GM18526 (cell line): Measurements from ENCODE around the gene SLC38A11.

Source experiments
- POLR2A ChIP-seq: IDR thresholded peaks from 3 replicates; pipeline ENCODE4 v1.6.1; 2011; ENCODE audit not compliant: insufficient read length; ENCODE audit errors: extremely low read depth

The SLC38A11 gene

DNA sequence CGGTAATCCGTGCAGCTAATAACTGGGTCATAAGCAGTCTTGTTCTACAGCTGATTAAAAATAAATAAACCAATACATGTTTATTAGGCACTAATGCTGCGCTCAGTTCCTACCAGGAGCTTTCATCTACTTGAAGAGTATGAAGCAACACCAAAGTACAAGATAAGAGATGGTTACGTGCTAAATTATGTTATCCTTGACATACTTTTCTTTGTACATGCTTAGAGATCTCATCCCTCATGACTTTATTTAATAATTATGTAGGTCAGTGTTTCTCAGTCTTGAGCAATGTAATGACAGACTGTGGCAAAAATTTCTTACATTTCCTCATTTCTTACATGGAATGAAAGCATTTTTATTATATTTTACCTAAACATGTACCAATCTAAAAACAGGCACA, 59.1 kb downstream of the SLC38A11 start:
- TF ChIP-seq POLR2A = no peak

DNA sequence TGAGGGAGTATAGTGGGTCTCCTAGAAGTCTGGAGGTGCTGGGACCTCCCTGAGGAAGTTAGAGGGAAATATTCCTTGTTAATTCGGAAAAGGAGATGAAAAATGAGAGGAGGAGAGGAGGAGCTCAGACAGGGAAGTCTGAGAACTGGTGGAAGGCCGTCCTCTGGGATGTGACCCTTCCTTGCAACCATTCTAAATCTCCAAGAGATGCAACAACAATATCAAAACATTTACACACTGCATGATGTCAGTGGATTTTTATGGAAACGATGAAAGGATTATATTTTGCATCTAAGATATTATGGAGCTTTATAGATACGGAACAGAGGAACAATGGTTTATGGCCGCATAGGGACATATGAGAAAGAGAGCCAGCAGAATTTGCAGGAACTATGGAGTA, 63.9 kb downstream of the SLC38A11 start:
- no peak for TF ChIP-seq POLR2A

DNA sequence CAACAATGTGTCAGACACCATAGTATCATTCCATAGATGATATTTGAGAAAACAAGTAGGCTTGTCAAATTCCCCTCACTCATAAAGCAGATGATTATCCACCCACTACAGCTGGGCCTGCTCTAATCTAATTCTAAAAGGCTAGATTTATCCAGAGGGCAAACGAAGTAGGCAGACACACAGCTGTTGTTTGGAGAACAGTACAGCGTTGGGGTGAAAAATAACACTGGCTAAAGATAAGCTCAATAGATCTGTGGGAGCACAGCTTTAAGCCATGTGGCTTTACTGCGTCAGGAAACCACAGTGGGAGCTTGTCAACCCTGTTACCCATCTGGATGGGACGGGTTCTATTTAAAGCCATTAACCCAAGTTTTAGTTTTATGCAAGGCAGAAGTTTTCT, 64.8 kb downstream of the SLC38A11 start:
- TF ChIP-seq POLR2A = no peak

- TF ChIP-seq POLR2A = no peak
Measured at GRCh38 chr2:164888592-164888991, 66.7 kb downstream of the SLC38A11 start.

DNA sequence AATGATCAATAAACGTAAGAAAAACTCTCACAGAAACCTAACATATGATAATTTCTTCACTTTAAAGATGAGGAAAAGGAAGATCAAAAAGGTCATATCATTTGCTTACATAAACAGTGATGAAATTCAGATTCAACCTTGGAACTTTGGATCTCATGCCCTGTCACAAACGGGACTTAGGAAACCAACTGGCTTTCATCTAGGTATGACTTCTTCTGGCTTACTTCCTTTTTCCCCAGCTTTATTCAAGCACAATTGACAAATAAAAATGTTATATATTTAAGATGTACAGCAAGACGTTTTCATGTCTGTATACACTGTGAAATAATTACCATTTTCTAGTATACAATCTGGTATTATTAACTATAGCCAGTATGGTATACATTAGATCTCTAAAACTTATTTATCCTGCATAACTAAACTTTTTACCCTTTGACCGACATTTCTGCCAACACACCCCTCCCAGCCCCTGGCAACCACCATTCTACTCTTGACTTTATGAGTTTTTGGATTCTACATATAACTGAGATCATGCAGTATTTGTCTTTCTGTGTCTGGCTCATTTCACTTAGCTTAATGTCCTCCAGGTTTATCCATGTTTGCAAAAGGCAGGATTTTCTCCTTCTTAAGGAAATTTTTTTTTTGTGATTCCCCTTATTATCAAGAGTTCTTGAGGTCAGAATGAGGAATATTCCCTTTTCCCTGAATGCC, 67.7 kb downstream of the SLC38A11 start:
- TF ChIP-seq POLR2A = no peak

DNA sequence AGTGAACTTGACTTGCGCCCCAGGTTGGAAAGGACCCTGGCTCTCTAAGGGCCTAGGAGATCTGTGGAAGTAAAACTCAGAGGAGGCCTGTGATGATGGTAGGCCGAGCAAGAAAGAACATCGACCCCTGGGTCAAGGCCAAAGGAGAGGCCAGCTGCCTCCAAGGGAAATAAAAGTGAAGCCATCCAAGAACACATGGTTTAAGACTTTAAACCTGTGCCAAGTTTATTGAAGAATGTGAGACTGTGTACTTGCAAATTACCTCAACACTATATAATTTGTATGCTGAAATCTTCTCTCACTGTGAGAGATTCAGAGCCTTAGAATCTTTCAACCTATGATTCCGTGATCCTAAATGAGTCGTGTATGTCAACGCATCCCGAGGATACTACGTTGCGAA, 73.0 kb downstream of the SLC38A11 start:
- no peak for TF ChIP-seq POLR2A

- no peak for TF ChIP-seq POLR2A
Measured at GRCh38 chr2:164881524-164881923, 73.8 kb downstream of the SLC38A11 start.

DNA sequence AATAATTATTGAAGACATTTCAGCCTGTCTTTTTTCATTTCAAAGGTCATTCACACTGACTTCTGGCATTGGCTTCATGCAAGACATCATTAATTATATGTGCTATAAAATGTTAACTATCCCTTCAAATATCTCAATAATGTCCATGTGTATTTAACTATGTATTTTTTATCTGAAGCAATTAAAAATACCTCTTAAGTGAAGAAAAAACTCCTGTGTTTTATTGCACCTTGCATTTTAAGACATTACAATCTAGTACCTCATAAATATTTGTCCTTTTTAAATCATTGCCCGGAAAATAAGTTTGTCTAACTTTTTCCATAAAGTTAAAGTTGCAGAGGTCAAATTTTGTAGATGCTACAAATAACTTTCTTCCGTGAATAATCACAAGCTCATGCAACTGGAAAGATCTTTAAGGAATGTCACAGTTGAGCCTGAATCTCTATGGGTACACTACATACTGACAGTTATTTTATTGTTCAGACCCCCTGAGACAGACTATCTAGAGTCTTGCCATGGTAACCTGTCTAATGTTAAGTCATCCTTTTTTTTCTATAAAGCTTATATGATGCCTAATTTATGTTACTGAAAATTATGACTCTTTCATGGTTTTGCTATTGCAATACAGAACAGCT, 75.3 kb downstream of the SLC38A11 start:
- TF ChIP-seq POLR2A = no peak

DNA sequence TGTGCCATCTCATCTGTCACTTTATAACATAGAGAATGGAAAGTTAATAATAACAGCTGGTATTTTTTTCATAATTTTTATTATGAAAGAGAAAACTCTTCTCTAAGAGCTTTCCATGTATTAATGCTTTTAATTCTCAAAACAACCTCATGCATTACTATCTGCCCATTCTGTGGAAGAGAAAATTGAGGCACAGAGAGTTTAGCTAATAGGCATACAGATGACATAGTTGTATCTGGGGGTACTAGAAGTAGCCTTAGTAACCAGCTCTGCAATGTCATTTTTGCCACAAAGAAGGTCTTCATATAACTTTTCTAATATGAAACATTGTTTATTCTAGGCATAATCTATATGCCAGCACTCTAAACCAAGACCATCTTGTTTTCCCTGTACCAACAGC, 77.4 kb downstream of the SLC38A11 start:
- TF ChIP-seq POLR2A = no peak

DNA sequence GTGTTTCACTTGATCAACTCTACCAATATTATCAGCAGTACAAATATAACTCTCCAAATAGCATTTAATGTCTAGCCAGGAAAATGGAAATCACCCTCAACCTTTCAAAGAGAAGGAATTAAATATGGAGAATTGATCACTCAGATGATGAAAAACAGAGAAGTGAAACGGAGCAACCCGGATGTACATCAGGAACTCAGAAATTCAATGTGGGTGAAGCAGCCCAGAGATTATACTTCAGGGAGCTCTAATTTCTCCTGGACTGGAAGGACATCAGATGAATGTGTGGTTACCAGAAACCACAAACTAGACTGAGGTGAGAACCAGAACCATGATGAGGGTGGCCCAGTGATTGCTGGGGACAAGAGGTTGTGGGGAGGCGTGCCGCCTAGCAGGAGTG, 78.2 kb downstream of the SLC38A11 start:
- no peak for TF ChIP-seq POLR2A

GRCh38 chr2:164875334-164876205, 79.8 kb downstream of the SLC38A11 start:
- no peak for TF ChIP-seq POLR2A

DNA sequence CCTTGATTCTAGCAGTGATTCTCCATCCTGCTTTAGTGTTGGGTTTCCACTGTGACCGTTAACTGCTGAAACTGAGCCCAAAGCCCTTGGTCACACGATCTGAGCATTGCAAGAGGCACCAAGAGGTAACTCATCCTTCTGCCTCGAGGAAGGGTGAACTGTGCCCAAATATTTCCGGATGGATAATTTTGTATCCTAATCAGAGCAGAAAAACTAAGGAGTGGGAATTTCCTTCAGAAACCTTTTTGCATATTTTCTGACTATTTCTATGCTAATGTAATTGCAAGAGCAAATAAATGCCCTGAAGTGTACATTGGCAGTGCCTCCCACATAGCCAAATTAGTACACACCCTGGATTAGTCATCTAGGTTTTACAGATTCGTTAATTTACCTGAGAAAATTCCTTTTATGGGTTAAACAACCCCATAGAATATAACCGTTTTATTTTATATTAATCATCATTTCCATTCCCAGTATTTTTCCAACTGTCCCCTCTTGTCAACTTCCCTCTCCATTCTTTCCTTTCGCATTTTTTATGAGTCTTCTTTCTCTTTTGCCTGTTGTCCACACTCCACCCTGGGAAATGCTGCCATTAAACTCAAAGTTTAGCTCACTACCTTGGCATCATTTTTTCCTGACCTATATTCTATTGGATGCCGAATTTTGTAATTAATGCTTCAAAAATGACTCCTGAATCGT, 82.0 kb downstream of the SLC38A11 start:
- no peak for TF ChIP-seq POLR2A

DNA sequence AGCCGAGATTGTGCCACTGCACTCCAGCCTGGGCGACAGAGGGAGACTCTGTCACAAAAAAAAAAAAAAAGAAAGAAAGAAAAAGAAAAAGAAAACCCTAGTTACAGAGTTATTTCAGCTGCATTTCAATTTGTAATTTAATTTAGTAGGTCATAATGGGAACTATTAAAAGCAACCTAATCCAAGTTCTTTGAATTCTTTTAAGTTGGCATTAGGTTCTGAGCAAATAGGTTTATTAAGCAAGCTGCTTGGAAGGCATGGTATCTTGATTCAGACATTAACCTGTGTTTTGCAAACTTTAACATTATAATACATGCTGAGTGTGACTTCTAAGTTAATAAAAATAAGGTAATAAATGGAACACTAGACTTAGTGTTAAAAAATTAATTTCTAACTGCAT, 83.9 kb downstream of the SLC38A11 start:
- TF ChIP-seq POLR2A = no peak

DNA sequence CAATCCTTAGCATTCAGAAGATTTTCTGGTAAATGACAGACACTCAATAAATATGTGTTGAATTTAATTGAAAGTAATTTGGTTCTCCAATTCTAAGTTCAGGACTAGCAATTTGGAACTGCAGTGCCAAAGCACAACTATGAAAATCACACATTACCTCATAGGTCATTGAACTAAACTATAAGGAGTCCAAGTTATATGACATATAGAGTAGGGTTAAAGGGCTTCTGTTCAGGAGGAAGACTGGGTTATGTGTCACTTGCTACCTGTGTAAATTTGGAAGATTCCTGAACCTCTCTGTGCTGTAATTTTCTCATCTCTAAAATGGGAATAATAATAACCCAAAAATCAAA, 85.9 kb downstream of the SLC38A11 start:
- no peak for TF ChIP-seq POLR2A

- no peak for TF ChIP-seq POLR2A
Measured at GRCh38 chr2:164868563-164869419, 86.5 kb downstream of the SLC38A11 start.

GRCh38 chr2:164867779-164868397, 87.4 kb downstream of the SLC38A11 start:
- no peak for TF ChIP-seq POLR2A
